Tibial nerve (tissue), 4 donors: ENCODE results near the gene DPY19L1.

ENCODE experiments used
- EP300 ChIP-seq, 2 donors: sonication (generic); formaldehyde crosslinking; IDR thresholded peaks; one replicate each; pipeline ENCODE4 v1.6.1; 2017; ENCODE audit warnings: antibody characterized with exemption in 2 of 2, mild to moderate bottlenecking in 1 of 2
- POLR2A ChIP-seq, 2 donors: fragments of 450-650 bp; IDR thresholded peaks; one replicate each; pipeline ENCODE4 v1.6.1; 2017; ENCODE audit warnings: antibody characterized with exemption in 2 of 2, mild to moderate bottlenecking in 2 of 2, moderate library complexity in 2 of 2
- TF ChIP-seq, protein P1 (sequence below), 5 experiments: fragments of 200-600 bp in 3 of 5; fragments of 450-650 bp in 2 of 5; sonication (generic) in 3 of 5; IDR thresholded peaks; one replicate each; pipeline ENCODE4 v1.5.1; 2016 to 2019; ENCODE audit warnings: antibody characterized with exemption in 5 of 5, mild to moderate bottlenecking in 3 of 5, moderate library complexity in 2 of 5

- TF ChIP-seq, protein P1, sequence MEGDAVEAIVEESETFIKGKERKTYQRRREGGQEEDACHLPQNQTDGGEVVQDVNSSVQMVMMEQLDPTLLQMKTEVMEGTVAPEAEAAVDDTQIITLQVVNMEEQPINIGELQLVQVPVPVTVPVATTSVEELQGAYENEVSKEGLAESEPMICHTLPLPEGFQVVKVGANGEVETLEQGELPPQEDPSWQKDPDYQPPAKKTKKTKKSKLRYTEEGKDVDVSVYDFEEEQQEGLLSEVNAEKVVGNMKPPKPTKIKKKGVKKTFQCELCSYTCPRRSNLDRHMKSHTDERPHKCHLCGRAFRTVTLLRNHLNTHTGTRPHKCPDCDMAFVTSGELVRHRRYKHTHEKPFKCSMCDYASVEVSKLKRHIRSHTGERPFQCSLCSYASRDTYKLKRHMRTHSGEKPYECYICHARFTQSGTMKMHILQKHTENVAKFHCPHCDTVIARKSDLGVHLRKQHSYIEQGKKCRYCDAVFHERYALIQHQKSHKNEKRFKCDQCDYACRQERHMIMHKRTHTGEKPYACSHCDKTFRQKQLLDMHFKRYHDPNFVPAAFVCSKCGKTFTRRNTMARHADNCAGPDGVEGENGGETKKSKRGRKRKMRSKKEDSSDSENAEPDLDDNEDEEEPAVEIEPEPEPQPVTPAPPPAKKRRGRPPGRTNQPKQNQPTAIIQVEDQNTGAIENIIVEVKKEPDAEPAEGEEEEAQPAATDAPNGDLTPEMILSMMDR (IDR thresholded peaks at IDR 0.05), result no peak
- TF ChIP-seq EP300 (IDR thresholded peaks at IDR 0.05) (no peak), POLR2A (IDR thresholded peaks at IDR 0.05) (no peak)
Observed at GRCh38 chr7:34886856-34887255, 150.4 kb downstream of the DPY19L1 start.
